ENCODE data around the gene FARSA. TPM values are rescaled to one million over a fixed set of nuclear protein-coding genes. Genes with fewer than 3 reads are reported as not detected.
"Not testable (repeated sequence)": the region's sequence is repeated elsewhere in the genome, so short reads cannot be mapped to it uniquely, and the experiment has no call there.

The FARSA gene
- total and polyA plus RNA-seq, 3 donors from 2014 or later = 53.8 to 65.3 (median 55.1) TPM

DNA sequence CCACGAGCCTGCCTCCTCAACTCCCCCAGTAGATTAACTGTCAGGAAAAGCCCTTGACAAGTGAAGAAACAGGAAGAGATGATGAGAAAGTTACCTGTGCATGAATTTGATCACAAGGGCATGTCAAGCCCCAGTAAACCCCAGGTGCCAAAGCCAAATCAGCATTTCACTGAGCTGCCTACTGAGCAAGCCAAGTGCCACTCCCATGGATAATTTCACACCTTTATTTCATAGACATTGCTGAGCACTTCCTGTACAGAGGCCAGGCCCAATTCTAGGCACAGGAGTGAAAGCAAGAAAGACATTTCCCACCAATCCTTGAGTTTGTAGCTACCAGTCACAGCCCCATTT lies 21.1 kb upstream of the FARSA start:
- Histone ChIP-seq H3K36me3 (ENCODE audit: low read depth, missing control alignments) (no peaks in the 10 kb centered on the region), H3K4me3 (no peak overlapping the region), H3K9me3 (no peaks in the 10 kb centered on the region), H3K27ac (no peak overlapping the region), H3K4me1 (peaks cover 19% of the 10 kb centered on the region), H3K27me3 (no peaks in the 10 kb centered on the region)
- DNase-seq = no peak
- 53 to 83% methylated on average over 1 of the region's 1 CpG for WGBS, 2 donors
- TF ChIP-seq, protein P1, sequence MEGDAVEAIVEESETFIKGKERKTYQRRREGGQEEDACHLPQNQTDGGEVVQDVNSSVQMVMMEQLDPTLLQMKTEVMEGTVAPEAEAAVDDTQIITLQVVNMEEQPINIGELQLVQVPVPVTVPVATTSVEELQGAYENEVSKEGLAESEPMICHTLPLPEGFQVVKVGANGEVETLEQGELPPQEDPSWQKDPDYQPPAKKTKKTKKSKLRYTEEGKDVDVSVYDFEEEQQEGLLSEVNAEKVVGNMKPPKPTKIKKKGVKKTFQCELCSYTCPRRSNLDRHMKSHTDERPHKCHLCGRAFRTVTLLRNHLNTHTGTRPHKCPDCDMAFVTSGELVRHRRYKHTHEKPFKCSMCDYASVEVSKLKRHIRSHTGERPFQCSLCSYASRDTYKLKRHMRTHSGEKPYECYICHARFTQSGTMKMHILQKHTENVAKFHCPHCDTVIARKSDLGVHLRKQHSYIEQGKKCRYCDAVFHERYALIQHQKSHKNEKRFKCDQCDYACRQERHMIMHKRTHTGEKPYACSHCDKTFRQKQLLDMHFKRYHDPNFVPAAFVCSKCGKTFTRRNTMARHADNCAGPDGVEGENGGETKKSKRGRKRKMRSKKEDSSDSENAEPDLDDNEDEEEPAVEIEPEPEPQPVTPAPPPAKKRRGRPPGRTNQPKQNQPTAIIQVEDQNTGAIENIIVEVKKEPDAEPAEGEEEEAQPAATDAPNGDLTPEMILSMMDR (IDR thresholded peaks at IDR 0.05) = no peak
- TF ChIP-seq POLR2A (IDR thresholded peaks at IDR 0.05) = no peak
- intact Hi-C loops (cut with DNase I; ENCODE audit: low total_unique reads) = no loop called here

DNA sequence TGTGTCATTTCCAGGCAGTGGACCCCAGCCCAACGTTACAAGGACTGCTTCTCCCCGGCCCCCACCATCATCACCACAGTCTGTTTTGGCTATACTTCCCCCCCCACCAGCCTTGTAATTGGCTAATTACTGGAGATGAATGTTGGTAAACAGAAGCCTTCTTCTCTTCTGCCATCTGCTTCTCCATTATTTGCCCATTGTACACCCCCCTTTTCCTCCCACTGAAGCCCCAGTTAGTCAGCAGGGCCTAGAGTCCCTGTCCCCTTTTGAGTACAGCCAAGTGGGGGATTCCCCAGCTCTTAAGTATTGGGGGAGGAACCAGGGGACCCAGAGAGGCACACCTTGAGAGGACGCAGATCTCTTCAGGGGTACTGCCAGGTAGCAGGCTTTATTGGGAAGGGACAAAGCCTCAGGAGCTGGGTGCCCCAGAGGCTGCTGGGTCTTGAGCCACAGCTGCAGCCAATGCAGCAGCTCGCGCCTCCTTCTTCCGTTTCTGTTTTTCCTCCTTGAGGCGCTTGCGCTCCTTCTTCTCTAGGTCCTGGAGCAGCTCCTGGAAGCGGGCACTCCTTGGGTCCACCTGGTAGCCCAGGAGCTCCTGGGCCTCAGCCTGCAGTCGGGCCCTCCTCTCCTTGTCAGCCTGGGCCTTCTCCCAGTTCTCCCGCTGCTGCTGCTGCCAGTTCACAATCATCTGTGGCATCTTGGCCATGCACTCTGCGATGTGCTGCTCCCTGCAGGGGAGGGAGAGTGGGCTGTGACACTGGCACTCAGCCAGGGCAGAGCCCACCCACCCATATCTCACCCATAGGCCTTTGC lies 20.5 kb upstream of the FARSA start:
- no peaks in the 10 kb centered on the region for H3K36me3 ChIP-seq (ENCODE audit: low read depth, missing control alignments)
- TF ChIP-seq, protein P1 (IDR thresholded peaks at IDR 0.05) = no peak
- TF ChIP-seq POLR2A (IDR thresholded peaks at IDR 0.05) = no peak
- H3K9me3 ChIP-seq = no peaks in the 10 kb centered on the region
- intact Hi-C loops (cut with DNase I; ENCODE audit: low total_unique reads) = no loop called here
- H3K27ac ChIP-seq = no peak overlapping the region
- peaks cover 19% of the 10 kb centered on the region for H3K4me1 ChIP-seq
- no peaks in the 10 kb centered on the region for H3K27me3 ChIP-seq
- DNase-seq = no peak
- no peak overlapping the region for H3K4me3 ChIP-seq
- 55 to 79% methylated on average over 11 to 12 of the region's 12 CpGs for WGBS, 2 donors

DNA sequence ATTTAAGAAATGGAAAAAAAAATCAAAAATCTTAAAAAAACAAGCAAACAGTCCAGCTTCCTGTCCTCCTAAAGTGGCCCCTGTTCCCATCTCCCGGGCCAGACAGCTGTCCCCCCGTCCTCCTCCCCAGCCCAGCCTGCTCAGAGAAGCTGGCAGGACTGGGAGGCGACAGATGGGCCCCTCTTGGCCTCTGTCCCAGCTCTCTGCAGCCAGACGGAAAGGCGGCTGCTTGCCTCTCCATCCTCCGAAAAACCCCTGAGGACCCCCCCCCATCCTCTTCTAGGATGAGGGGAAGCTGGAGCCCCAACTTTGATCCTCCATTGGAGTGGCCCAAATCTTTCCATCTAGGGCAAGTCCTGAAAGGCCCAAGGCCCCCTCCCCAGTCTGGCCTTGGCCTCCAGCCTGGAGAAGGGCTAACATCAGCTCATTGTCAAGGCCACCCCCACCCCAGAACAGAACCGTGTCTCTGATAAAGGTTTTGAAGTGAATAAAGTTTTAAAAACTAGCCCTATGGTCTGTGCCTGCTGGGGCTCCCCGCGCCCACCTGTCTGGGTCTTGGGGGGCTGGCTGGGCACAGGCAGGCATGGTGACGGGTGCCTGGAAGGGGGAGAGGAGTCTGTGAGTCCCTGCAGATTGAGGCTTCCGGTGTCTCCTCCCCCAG lies 19.8 kb upstream of the FARSA start:
- Histone ChIP-seq H3K27ac (peak overlapping the region in 1 of 2 donors; percentile 31), H3K27me3 (no peaks in the 10 kb centered on the region), H3K9me3 (no peaks in the 10 kb centered on the region), H3K4me1 (peaks cover 19% of the 10 kb centered on the region), H3K4me3 (no peak overlapping the region), H3K36me3 (ENCODE audit: low read depth, missing control alignments) (no peaks in the 10 kb centered on the region)
- DNase-seq = no peak
- TF ChIP-seq, protein P1 (IDR thresholded peaks at IDR 0.05) = no peak
- TF ChIP-seq POLR2A (IDR thresholded peaks at IDR 0.05) = no peak
- intact Hi-C loops (cut with DNase I; ENCODE audit: low total_unique reads) = no loop called here
- 38 to 48% methylated on average over 11 of the region's 11 CpGs for WGBS, 2 donors

DNA sequence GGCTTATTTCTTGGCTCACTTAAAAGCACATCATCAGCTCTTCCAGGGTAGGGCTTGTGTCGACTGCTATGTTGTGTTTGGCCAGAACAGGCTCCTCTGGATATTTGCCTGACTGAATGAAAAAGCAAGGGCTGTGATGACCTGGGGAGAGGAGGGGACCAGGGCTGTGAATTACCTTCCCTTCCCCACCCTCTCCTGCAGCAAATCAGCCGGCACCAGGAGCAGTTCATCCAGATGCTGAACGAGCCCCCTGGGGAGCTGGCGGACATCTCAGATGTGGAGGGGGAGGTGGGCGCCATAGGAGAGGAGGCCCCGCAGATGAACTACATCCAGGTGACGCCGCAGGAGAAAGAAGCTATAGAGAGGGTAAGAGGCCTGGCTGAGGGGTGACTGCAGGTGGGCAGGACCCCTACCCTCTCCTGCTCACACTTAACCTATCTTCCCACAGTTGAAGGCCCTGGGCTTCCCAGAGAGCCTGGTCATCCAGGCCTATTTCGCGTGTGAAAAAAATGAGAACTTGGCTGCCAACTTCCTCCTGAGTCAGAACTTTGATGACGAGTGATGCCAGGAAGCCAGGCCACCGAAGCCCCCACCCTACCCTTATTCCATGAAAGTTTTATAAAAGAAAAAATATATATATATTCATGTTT lies 19.1 kb upstream of the FARSA start:
- intact Hi-C loops (cut with DNase I; ENCODE audit: low total_unique reads) = no loop called here
- WGBS, 2 donors = 57 to 65% methylated on average over 12 of the region's 12 CpGs
- Histone ChIP-seq H3K9me3 (no peaks in the 10 kb centered on the region), H3K27ac (peak overlapping the region in 1 of 2 donors; percentile 31), H3K27me3 (no peaks in the 10 kb centered on the region), H3K36me3 (ENCODE audit: low read depth, missing control alignments) (no peaks in the 10 kb centered on the region), H3K4me3 (no peak overlapping the region), H3K4me1 (peaks cover 19% of the 10 kb centered on the region)
- DNase-seq = no peak
- TF ChIP-seq, protein P1 (IDR thresholded peaks at IDR 0.05) = no peak
- TF ChIP-seq POLR2A (IDR thresholded peaks at IDR 0.05) = no peak

DNA sequence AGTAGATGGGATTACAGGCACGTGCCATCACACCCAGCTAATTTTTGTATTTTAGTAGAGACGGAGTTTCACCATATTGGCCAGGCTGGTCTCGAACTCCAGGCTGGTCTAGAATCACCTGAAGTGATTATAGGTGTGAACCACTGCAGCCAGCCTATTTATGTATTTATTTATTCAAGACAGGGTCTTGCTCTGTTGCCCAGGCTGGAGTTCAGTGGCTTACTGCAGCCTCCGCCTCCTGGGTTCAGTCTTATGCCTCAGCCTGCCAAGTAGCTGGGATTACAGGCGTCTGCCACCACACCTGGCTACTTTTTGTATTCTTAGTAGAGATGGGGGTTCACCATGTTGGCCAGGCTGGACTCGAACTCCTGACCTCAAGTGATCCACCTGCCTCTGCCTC lies 18.5 kb upstream of the FARSA start:
- DNase-seq; H3K4me3 ChIP-seq; H3K27ac ChIP-seq; H3K27me3 ChIP-seq; H3K36me3 ChIP-seq (ENCODE audit: low read depth, missing control alignments); intact Hi-C loops (cut with DNase I; ENCODE audit: low total_unique reads); H3K9me3 ChIP-seq: not testable (repeated sequence)
- peaks cover 20% of the 10 kb centered on the region for H3K4me1 ChIP-seq
- 91 to 100% methylated on average over 5 to 6 of the region's 6 CpGs for WGBS, 2 donors
